Hepatocyte (in vitro differentiated cells): ENCODE measurements around the gene CACNA2D1. TPM values are rescaled to one million over a fixed set of nuclear protein-coding genes. Genes with fewer than 3 reads are reported as not detected.
A peak's percentile ranks its signal among the peaks of the same experiment; 100 is the strongest.

Source experiments
- DNase-seq: peaks from one replicate; pipeline ENCODE4 v3.0.0-alpha.2; 2016; ENCODE audit warnings: low spot score
- H2AFZ ChIP-seq: fragments of 200-600 bp; sonication (generic); 2 replicates; pipeline ENCODE4 v1.6.0; 2016; ENCODE audit warnings: antibody characterized with exemption, mild to moderate bottlenecking
- H3K27ac ChIP-seq: fragments of 200-600 bp; sonication (generic); 2 replicates; pipeline ENCODE4 v1.5.1; 2016; ENCODE audit warnings: mild to moderate bottlenecking
- H3K27me3 ChIP-seq: fragments of 200-600 bp; sonication (generic); 2 replicates; pipeline ENCODE4 v1.6.1; 2016
- H3K36me3 ChIP-seq: fragments of 200-600 bp; sonication (generic); replicated peaks from 2 replicates; pipeline ENCODE4 v1.5.1; 2016; ENCODE audit warnings: low read depth; ENCODE audit not compliant: insufficient read depth
- H3K4me1 ChIP-seq: fragments of 200-600 bp; sonication (generic); 2 replicates; pipeline ENCODE4 v1.5.1; 2016; ENCODE audit warnings: mild to moderate bottlenecking, moderate library complexity; ENCODE audit not compliant: insufficient read depth
- H3K4me2 ChIP-seq: fragments of 200-600 bp; sonication (generic); 2 replicates; pipeline ENCODE4 v1.6.0; 2016
- H3K4me3 ChIP-seq: fragments of 200-600 bp; sonication (generic); 2 replicates; pipeline ENCODE4 v1.5.1; 2016; ENCODE audit warnings: mild to moderate bottlenecking
- H3K79me2 ChIP-seq: fragments of 200-600 bp; sonication (generic); 2 replicates; pipeline ENCODE4 v1.6.0; 2017; ENCODE audit warnings: mild to moderate bottlenecking
- H3K9me2 ChIP-seq: fragments of 200-600 bp; sonication (generic); replicated peaks from 2 replicates; pipeline ENCODE4 v1.6.0; 2017; ENCODE audit warnings: mild to moderate bottlenecking; ENCODE audit not compliant: insufficient read depth
- H3K9me3 ChIP-seq: fragments of 200-600 bp; sonication (generic); 2 replicates; pipeline ENCODE4 v1.5.1; 2016; ENCODE audit warnings: low read depth, mild to moderate bottlenecking
- H4K20me1 ChIP-seq: fragments of 200-600 bp; sonication (generic); 2 replicates; pipeline ENCODE4 v1.6.0; 2016; ENCODE audit warnings: mild to moderate bottlenecking; ENCODE audit not compliant: insufficient read depth, poor library complexity, severe bottlenecking
- CTCF ChIP-seq: fragments of 200-600 bp; sonication (generic); IDR thresholded peaks from 2 replicates; pipeline ENCODE4 v1.5.1; 2016; ENCODE audit warnings: antibody characterized with exemption, mild to moderate bottlenecking; ENCODE audit not compliant: poor library complexity
- EZH2 ChIP-seq: fragments of 200-600 bp; sonication (generic); IDR thresholded peaks from 2 replicates; pipeline ENCODE4 v1.6.1; 2016; ENCODE audit warnings: antibody characterized with exemption, mild to moderate bottlenecking, borderline replicate concordance
- EZH2phosphoT487 ChIP-seq: fragments of 200-600 bp; sonication (generic); IDR thresholded peaks from one replicate; pipeline ENCODE4 v1.6.1; 2018; ENCODE audit warnings: antibody characterized with exemption, mild to moderate bottlenecking, low read depth, moderate library complexity; ENCODE audit not compliant: unreplicated experiment, severe bottlenecking
- WGBS: methylation state at CpG from one replicate; pipeline ENCODE4 v1.1.6; 2016; ENCODE audit warnings: low lambda C conversion rate; ENCODE audit errors: missing lambda C conversion rate; 5-methylcytosine and 5-hydroxymethylcytosine counted together
- polyA plus RNA-seq: library from polyadenylated mRNA; unstranded; fragments of >200 nt; fragmentation: Nextera tagmentation; extraction: Ambion mirVana; gene quantifications from 2 replicates; pipeline ENCODE4 v1.2.1, GENCODE V29; 2016
- total RNA-seq: library from RNA; depleted of rRNA; stranded (reverse); fragments of >200 nt; gene quantifications from 2 replicates; pipeline ENCODE4 v1.2.3, GENCODE V29; 2014

The CACNA2D1 gene
- total and polyA plus RNA-seq, 2 experiments from 2014 or later, result 3.1 to 18.9 TPM

- no peak for DNase-seq
- 83% methylated on average over 1 of the region's 1 CpG for WGBS
- no peaks in the 10 kb centered on the region for H3K36me3 ChIP-seq
- H4K20me1 ChIP-seq, result no peaks in the 10 kb centered on the region
- H3K79me2 ChIP-seq, result no peaks in the 10 kb centered on the region
- no peak overlapping the region for H3K4me3 ChIP-seq
- no peaks in the 10 kb centered on the region for H3K9me2 ChIP-seq
- no peaks in the 10 kb centered on the region for H3K9me3 ChIP-seq
- TF ChIP-seq EZH2phosphoT487 (no peak), CTCF (no peak), EZH2 (no peak)
- no peaks in the 10 kb centered on the region for H3K27me3 ChIP-seq
- no peak overlapping the region for H2AFZ ChIP-seq
- H3K27ac ChIP-seq, result no peak overlapping the region
- peaks cover 11% of the 10 kb centered on the region for H3K4me1 ChIP-seq
- no peak overlapping the region for H3K4me2 ChIP-seq
These were observed 389.0 kb downstream of the CACNA2D1 start for GRCh38 chr7:82054544-82054943.

GRCh38 chr7:82053453-82054032 is 390.0 kb downstream of the CACNA2D1 start:
- 93% methylated on average over 3 of the region's 3 CpGs for WGBS
- no peak for TF ChIP-seq CTCF
- no peak for TF ChIP-seq EZH2
- no peaks in the 10 kb centered on the region for H3K9me3 ChIP-seq

GRCh38 chr7:82051601-82052000 is 392.0 kb downstream of the CACNA2D1 start:
- Histone ChIP-seq H3K4me2 (no peak overlapping the region), H3K4me1 (peaks cover 16% of the 10 kb centered on the region), H3K79me2 (no peaks in the 10 kb centered on the region), H3K27me3 (no peaks in the 10 kb centered on the region), H3K9me2 (no peaks in the 10 kb centered on the region), H3K4me3 (no peak overlapping the region), H3K9me3 (no peaks in the 10 kb centered on the region), H4K20me1 (no peaks in the 10 kb centered on the region), H3K36me3 (no peaks in the 10 kb centered on the region), H2AFZ (no peak overlapping the region), H3K27ac (no peak overlapping the region)
- 40% methylated on average over 2 of the region's 2 CpGs for WGBS
- TF ChIP-seq EZH2phosphoT487 (no peak), EZH2 (no peak), CTCF (no peak)
- DNase-seq, result no peak

More at GRCh38 chr7:82053453-82054032, 390.0 kb downstream of the CACNA2D1 start:
- Histone ChIP-seq H3K79me2 (no peaks in the 10 kb centered on the region), H3K4me3 (no peak overlapping the region), H3K27ac (no peak overlapping the region), H3K36me3 (no peaks in the 10 kb centered on the region), H3K27me3 (no peaks in the 10 kb centered on the region), H3K4me1 (peaks cover 16% of the 10 kb centered on the region), H4K20me1 (no peaks in the 10 kb centered on the region), H2AFZ (no peak overlapping the region), H3K9me2 (no peaks in the 10 kb centered on the region), H3K4me2 (no peak overlapping the region)
- no peak for DNase-seq

- H3K27me3 ChIP-seq, result no peaks in the 10 kb centered on the region
- no peak overlapping the region for H3K4me2 ChIP-seq
- no peaks in the 10 kb centered on the region for H3K79me2 ChIP-seq
These were observed 392.8 kb downstream of the CACNA2D1 start for GRCh38 chr7:82050792-82051191.

More at GRCh38 chr7:82050792-82051191, 392.8 kb downstream of the CACNA2D1 start:
- no peaks in the 10 kb centered on the region for H4K20me1 ChIP-seq
- TF ChIP-seq EZH2, result no peak
- TF ChIP-seq EZH2phosphoT487, result no peak
- no peak for TF ChIP-seq CTCF
- H3K9me3 ChIP-seq, result no peaks in the 10 kb centered on the region
- 35% methylated on average over 4 of the region's 4 CpGs for WGBS
- no peaks in the 10 kb centered on the region for H3K36me3 ChIP-seq
- H3K27ac ChIP-seq, result peak overlapping the region; percentile 3
- DNase-seq, result peak; percentile 23
- no peak overlapping the region for H3K4me3 ChIP-seq
- no peak overlapping the region for H2AFZ ChIP-seq
- no peaks in the 10 kb centered on the region for H3K9me2 ChIP-seq
- H3K4me1 ChIP-seq, result peaks cover 16% of the 10 kb centered on the region
